ENCODE results near the gene FOSL1. TPM values are rescaled to one million over a fixed set of nuclear protein-coding genes. Genes with fewer than 3 reads are reported as not detected.
A peak's percentile ranks its signal among the peaks of the same experiment; 100 is the strongest.

Gene FOSL1
- total RNA-seq, 6 donors from 2014 or later = 1.8 to 16.9 (median 8.2) TPM

DNA sequence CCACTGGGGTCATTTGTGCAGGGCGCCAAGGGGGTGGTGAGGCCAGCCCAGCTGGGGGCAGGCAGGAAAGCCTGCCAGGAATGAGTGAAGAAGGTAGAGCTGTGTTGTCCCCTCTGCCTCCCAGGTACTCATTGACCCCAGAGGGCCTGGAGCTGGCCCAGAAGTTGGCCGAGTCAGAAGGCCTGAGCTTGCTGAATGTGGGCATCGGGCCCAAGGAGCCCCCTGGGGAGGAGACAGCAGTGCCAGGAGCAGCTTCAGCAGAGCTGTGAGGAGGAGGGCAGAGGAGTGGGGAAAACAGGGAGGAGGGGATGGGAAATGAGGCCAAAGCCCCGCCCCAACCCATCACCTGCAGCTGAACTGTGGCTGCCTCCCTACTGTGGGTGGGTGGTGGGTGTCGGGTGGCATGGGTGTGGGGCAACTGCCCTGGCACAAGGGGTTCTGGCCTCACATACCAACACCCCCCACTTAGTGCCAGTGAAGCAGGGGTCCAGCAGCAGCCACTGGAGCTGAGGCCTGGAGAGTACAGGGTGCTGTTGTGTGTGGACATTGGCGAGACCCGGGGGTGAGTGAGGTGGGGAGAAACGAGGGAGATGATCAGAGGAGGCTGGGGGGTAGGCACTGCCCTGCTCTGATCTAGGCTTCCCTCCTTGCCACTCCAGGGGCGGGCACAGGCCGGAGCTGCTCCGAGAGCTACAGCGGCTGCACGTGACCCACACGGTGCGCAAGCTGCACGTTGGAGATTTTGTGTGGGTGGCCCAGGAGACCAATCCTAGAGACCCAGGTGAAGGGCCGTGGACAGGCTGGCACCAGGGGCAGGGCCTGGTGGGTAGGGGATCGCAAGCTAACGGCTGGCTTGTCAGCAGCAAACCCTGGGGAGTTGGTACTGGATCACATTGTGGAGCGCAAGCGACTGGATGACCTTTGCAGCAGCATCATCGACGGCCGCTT, 37.0 kb downstream of the FOSL1 start:
- ATAC-seq (ENCODE audit: low FRiP score in 2 of 2) = no peak
- no peaks in the 10 kb centered on the region for H3K27me3 ChIP-seq
- H3K4me1 ChIP-seq = peaks cover 11 to 43% (median 28%) of the 10 kb centered on the region in 4 donors
- H3K9me3 ChIP-seq = no peaks in the 10 kb centered on the region
- 76 to 94% methylated on average over 10 to 21 of the region's 24 CpGs for whole genome bisulfite sequencing, 2 donors
- no peak overlapping the region for H3K4me3 ChIP-seq
- H3K27ac ChIP-seq = peak overlapping the region in 1 of 4 donors; percentile 13
- peak in 1 of 2 donors; percentile 17 for DNase-seq
- peaks cover 16 to 64% (median 53%) of the 10 kb centered on the region in 4 donors for H3K36me3 ChIP-seq
- TF ChIP-seq CTCF (IDR thresholded peaks at IDR 0.05) = no peak
- TF ChIP-seq POLR2A (IDR thresholded peaks at IDR 0.05) = no peak
- TF ChIP-seq EP300 (IDR thresholded peaks at IDR 0.05) = no peak
- no peak for TF ChIP-seq POLR2AphosphoS5 (IDR thresholded peaks at IDR 0.05)

DNA sequence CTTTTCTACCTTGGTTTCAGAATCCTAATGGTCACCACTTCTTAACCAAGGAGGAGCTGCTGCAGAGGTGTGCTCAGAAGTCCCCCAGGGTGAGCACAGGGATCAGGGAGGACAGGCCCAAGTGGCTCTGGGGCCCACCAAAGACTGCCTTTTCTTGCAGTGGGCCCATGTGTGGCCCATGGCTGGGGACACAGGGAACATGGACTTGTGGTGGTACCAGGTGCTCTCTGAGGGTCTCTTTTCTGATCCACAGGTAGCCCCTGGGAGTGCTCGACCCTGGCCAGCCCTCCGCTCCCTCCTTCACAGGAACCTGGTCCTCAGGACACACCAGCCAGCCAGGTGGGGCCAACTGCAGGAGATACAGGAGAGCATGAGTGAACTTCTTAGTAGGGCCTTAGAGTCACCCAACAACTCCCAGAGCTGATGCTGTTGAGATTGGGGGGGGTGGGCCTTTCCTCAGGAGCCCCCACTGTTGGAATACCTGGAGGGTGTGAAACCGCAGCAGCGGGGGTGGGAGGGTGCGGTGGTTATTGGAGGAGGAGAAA, 37.9 kb downstream of the FOSL1 start:
- Histone ChIP-seq H3K4me3 (no peak overlapping the region), H3K36me3 (peaks cover 16 to 55% (median 51%) of the 10 kb centered on the region in 4 donors)
- no peak for ATAC-seq (ENCODE audit: low FRiP score in 2 of 2)

DNA sequence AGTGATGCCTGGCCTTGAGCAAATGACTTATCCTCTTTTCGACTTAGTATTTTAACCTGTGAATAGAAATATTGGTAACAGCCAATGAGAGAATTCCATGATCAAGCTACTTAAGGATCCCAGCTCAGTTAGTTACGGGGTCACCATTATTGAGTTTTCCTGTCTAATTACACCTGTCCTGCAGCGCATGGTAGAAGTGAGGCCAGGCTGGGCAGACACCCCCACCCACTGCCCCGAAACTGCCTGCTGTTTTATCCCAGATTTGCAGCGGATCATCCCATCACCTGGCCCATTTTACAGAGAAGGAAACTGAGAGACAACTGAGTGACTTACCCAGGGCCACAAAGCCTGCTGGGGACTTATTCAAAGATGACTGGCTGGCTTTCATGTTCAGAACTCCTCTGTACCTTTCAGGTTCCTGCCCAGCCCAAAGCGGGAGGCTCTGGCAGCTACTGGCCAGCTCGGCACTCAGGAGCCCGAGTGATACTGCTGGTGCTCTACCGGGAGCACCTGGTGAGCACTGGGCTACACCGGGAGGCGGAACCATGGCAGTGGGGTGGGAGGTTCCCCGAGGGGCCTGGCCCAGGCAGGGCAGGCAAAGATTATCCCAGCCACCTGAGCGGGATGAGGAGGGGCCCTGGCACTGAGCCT, 38.5 kb downstream of the FOSL1 start:
- 91 to 92% methylated on average over 6 to 8 of the region's 13 CpGs for WGBS, 2 donors
- no peak for ATAC-seq (ENCODE audit: low FRiP score in 2 of 2)
- H3K27me3 ChIP-seq = no peaks in the 10 kb centered on the region
- peak overlapping the region in 3 of 4 donors; percentile 66 to 98 (median 77) for H3K4me3 ChIP-seq
- DNase-seq = peak in 1 of 2 donors; percentile 19
- H3K27ac ChIP-seq = peak overlapping the region in 3 of 4 donors; percentile 94 to 99 (median 98)
- H3K36me3 ChIP-seq = peaks cover 16 to 49% (median 45%) of the 10 kb centered on the region in 4 donors
- no peaks in the 10 kb centered on the region for H3K9me3 ChIP-seq
- TF ChIP-seq CTCF (IDR thresholded peaks at IDR 0.05) (no peak), POLR2A (IDR thresholded peaks at IDR 0.05) (no peak), POLR2AphosphoS5 (IDR thresholded peaks at IDR 0.05) (no peak), EP300 (IDR thresholded peaks at IDR 0.05) (no peak)
- H3K4me1 ChIP-seq = peaks cover 11 to 44% (median 29%) of the 10 kb centered on the region in 4 donors

More for the DNA sequence above, 37.9 kb downstream of the FOSL1 start:
- no peaks in the 10 kb centered on the region for H3K27me3 ChIP-seq
- peak in 1 of 2 donors; percentile 19 for DNase-seq
- no peaks in the 10 kb centered on the region for H3K9me3 ChIP-seq
- TF ChIP-seq CTCF (IDR thresholded peaks at IDR 0.05) (no peak), EP300 (IDR thresholded peaks at IDR 0.05) (no peak), POLR2AphosphoS5 (IDR thresholded peaks at IDR 0.05) (no peak), POLR2A (IDR thresholded peaks at IDR 0.05) (no peak)
- H3K27ac ChIP-seq = peak overlapping the region in 1 of 4 donors; percentile 94
- H3K4me1 ChIP-seq = peaks cover 11 to 43% (median 28%) of the 10 kb centered on the region in 4 donors
- WGBS, 2 donors = 97% methylated on average over 3 to 5 of the region's 5 CpGs

GRCh38 chr11:65861165-65861505, 39.1 kb downstream of the FOSL1 start:
- H3K4me1 ChIP-seq = peaks cover 16 to 50% (median 34%) of the 10 kb centered on the region in 4 donors
- 14 to 15% methylated on average over 8 to 14 of the region's 14 CpGs for WGBS, 2 donors
- H3K4me3 ChIP-seq = peak overlapping the region; percentile 66 to 98 (median 88)
- no peaks in the 10 kb centered on the region for H3K9me3 ChIP-seq
- TF ChIP-seq POLR2A (IDR thresholded peaks at IDR 0.05) = no peak
- no peak for TF ChIP-seq EP300 (IDR thresholded peaks at IDR 0.05)
- TF ChIP-seq CTCF (IDR thresholded peaks at IDR 0.05) = no peak
- no peak for TF ChIP-seq POLR2AphosphoS5 (IDR thresholded peaks at IDR 0.05)
- H3K27me3 ChIP-seq = no peaks in the 10 kb centered on the region
- H3K27ac ChIP-seq = peak overlapping the region; percentile 90 to 99 (median 96)
- DNase-seq (peak in 1 of 2 donors; percentile 28), ATAC-seq (ENCODE audit: low FRiP score in 2 of 2) (no peak)
- peaks cover 12 to 49% (median 42%) of the 10 kb centered on the region in 4 donors for H3K36me3 ChIP-seq

Data from upper lobe of left lung (tissue), 6 donors.